H9 (cell line): ENCODE data around the gene GNAT3. TPM values are rescaled to one million over a fixed set of nuclear protein-coding genes. Genes with fewer than 3 reads are reported as not detected.

Experiments used
- DNase-seq: peaks from one replicate; pipeline ENCODE4 v3.0.0-alpha.2; 2017
- H2AFZ ChIP-seq: one replicate; pipeline ENCODE4 v1.6.1; 2013; ENCODE audit warnings: mild to moderate bottlenecking, low read length, control low read depth, moderate library complexity
- H2AK5ac ChIP-seq: 2 replicates; pipeline ENCODE4 v1.6.1; 2013; ENCODE audit warnings: low read length, control low read depth, mixed read lengths; ENCODE audit not compliant: insufficient read length
- H2BK120ac ChIP-seq: one replicate; pipeline ENCODE4 v1.6.1; 2013; ENCODE audit warnings: low read depth, mild to moderate bottlenecking, low read length, control low read depth, inconsistent platforms; ENCODE audit not compliant: poor library complexity, severe bottlenecking
- H2BK12ac ChIP-seq: 2 replicates; pipeline ENCODE4 v1.6.1; 2013; ENCODE audit warnings: low read length, control low read depth, mixed read lengths, low read depth; ENCODE audit not compliant: insufficient read length
- H2BK15ac ChIP-seq: 2 replicates; pipeline ENCODE4 v1.6.1; 2013; ENCODE audit warnings: low read depth, low read length, control low read depth
- H2BK20ac ChIP-seq: one replicate; pipeline ENCODE4 v1.6.1; 2013; ENCODE audit warnings: low read depth, mild to moderate bottlenecking, low read length, control low read depth, inconsistent platforms; ENCODE audit not compliant: poor library complexity, severe bottlenecking
- H2BK5ac ChIP-seq: 2 replicates; pipeline ENCODE4 v1.6.1; 2013; ENCODE audit warnings: low read length, control low read depth, mixed read lengths; ENCODE audit not compliant: insufficient read length
- H3K14ac ChIP-seq: 2 replicates; pipeline ENCODE4 v1.6.1; 2013; ENCODE audit warnings: low read length, control low read depth; ENCODE audit not compliant: insufficient read depth
- H3K18ac ChIP-seq: 2 replicates; pipeline ENCODE4 v1.6.1; 2013; ENCODE audit warnings: low read depth, mild to moderate bottlenecking, mixed read lengths, low read length, control low read depth; ENCODE audit not compliant: insufficient read length
- H3K23ac ChIP-seq: 2 replicates; pipeline ENCODE4 v1.6.1; 2013; ENCODE audit warnings: low read length, control low read depth, mixed read lengths, low read depth; ENCODE audit not compliant: insufficient read length
- H3K23me2 ChIP-seq: 2 replicates; pipeline ENCODE4 v1.6.1; 2013; ENCODE audit warnings: low read depth, mild to moderate bottlenecking, mixed read lengths, low read length, control low read depth; ENCODE audit not compliant: insufficient read length, poor library complexity, severe bottlenecking
- H3K27ac ChIP-seq: 2 replicates; pipeline ENCODE4 v1.5.1; 2013; ENCODE audit warnings: low read length, control low read depth, mixed read lengths, low read depth; ENCODE audit not compliant: insufficient read length
- H3K27me3 ChIP-seq: 2 replicates; pipeline ENCODE4 v1.6.1; 2013; ENCODE audit warnings: low read length, control low read depth, inconsistent platforms; ENCODE audit not compliant: insufficient read depth
- H3K4ac ChIP-seq: 2 replicates; pipeline ENCODE4 v1.6.1; 2013; ENCODE audit warnings: low read depth, mild to moderate bottlenecking, control low read depth, inconsistent platforms, low read length, moderate library complexity
- H3K4me1 ChIP-seq: 2 replicates; pipeline ENCODE4 v1.6.1; 2013; ENCODE audit warnings: low read length, control low read depth, inconsistent platforms; ENCODE audit not compliant: insufficient read depth
- H3K4me2 ChIP-seq: 2 replicates; pipeline ENCODE4 v1.6.1; 2013; ENCODE audit warnings: low read length, control low read depth, mixed read lengths; ENCODE audit not compliant: insufficient read length, insufficient read depth
- H3K56ac ChIP-seq: 2 replicates; pipeline ENCODE4 v1.6.1; 2013; ENCODE audit warnings: low read depth, mild to moderate bottlenecking, mixed read lengths, low read length, control low read depth; ENCODE audit not compliant: insufficient read length
- H3K79me1 ChIP-seq: 2 replicates; pipeline ENCODE4 v1.6.1; 2013; ENCODE audit warnings: low read depth, mild to moderate bottlenecking, moderate library complexity, low read length, control low read depth, inconsistent platforms; ENCODE audit not compliant: insufficient read depth, poor library complexity, severe bottlenecking
- H3K79me2 ChIP-seq: 2 replicates; pipeline ENCODE4 v1.6.1; 2013; ENCODE audit warnings: low read length, control low read depth, inconsistent platforms; ENCODE audit not compliant: insufficient read depth
- H3K9ac ChIP-seq: 2 replicates; pipeline ENCODE4 v1.6.1; 2013; ENCODE audit warnings: low read length, control low read depth, mixed read lengths; ENCODE audit not compliant: insufficient read length; ENCODE audit errors: extremely low read depth
- H3K9me3 ChIP-seq: one replicate; pipeline ENCODE4 v1.6.1; 2013; ENCODE audit warnings: low read depth, low read length, inconsistent platforms; ENCODE audit not compliant: control insufficient read depth
- H3T11ph ChIP-seq: one replicate; pipeline ENCODE4 v1.6.1; 2013; ENCODE audit warnings: mild to moderate bottlenecking, low read length, control low read depth, inconsistent platforms
- H4K20me1 ChIP-seq: one replicate; pipeline ENCODE4 v1.6.1; 2013; ENCODE audit not compliant: control insufficient read depth, insufficient read length, insufficient read depth
- H4K5ac ChIP-seq: 2 replicates; pipeline ENCODE4 v1.6.1; 2013; ENCODE audit warnings: low read depth, mild to moderate bottlenecking, mixed read lengths, low read length, control low read depth; ENCODE audit not compliant: insufficient read length
- H4K8ac ChIP-seq: replicated peaks from 2 replicates; pipeline ENCODE4 v1.6.1; 2013; ENCODE audit warnings: low read length, control low read depth, mixed read lengths, low read depth; ENCODE audit not compliant: insufficient read length
- H4K91ac ChIP-seq: 2 replicates; pipeline ENCODE4 v1.6.1; 2013; ENCODE audit warnings: low read depth, mild to moderate bottlenecking, moderate library complexity, mixed read lengths, low read length, control low read depth; ENCODE audit not compliant: insufficient read length
- H3K27ac Mint-ChIP-seq, 3 experiments: 2 replicates in 2 of 3; 3 replicates in 1 of 3; pipeline ENCODE4 v1.8.0; 2020 to 2021; ENCODE audit warnings: mixed read lengths in 3 of 3, mild to moderate bottlenecking in 1 of 3, moderate library complexity in 1 of 3
- H3K27me3 Mint-ChIP-seq: 2 replicates; pipeline ENCODE4 v1.8.0; 2021; ENCODE audit warnings: low read depth, mild to moderate bottlenecking, moderate library complexity, mixed read lengths
- H3K36me3 Mint-ChIP-seq, 3 experiments: 2 replicates in 2 of 3; 3 replicates in 1 of 3; pipeline ENCODE4 v1.8.0; 2020 to 2021; ENCODE audit warnings: low read depth in 3 of 3, mixed read lengths in 3 of 3; ENCODE audit not compliant: insufficient read depth in 1 of 3
- H3K4me1 Mint-ChIP-seq, 2 experiments: 2 replicates each; pipeline ENCODE4 v1.8.0; 2020; ENCODE audit warnings: mixed read lengths in 2 of 2
- H3K4me3 Mint-ChIP-seq, 2 experiments: 2 replicates in 1 of 2; 3 replicates in 1 of 2; pipeline ENCODE4 v1.8.0; 2020 to 2021; ENCODE audit warnings: mild to moderate bottlenecking in 2 of 2, mixed read lengths in 2 of 2, moderate library complexity in 1 of 2
- H3K9me3 Mint-ChIP-seq, 2 experiments: 2 replicates in 1 of 2; 3 replicates in 1 of 2; pipeline ENCODE4 v1.8.0; 2020; ENCODE audit warnings: mild to moderate bottlenecking in 2 of 2, mixed read lengths in 2 of 2, moderate library complexity in 1 of 2
- WGBS: extraction: QIAGEN DNeasy Blood & Tissue Kit; methylation state at CpG from one replicate; pipeline ENCODE4 v1.1.7; 2013; ENCODE audit warnings: missing lambda C conversion rate, low lambda C conversion rate, mixed read lengths; ENCODE audit not compliant: insufficient read length; ENCODE audit errors: extremely low coverage; 5-methylcytosine and 5-hydroxymethylcytosine counted together
- total RNA-seq: library from RNA; stranded (reverse); gene quantifications from 2 replicates; pipeline ENCODE4 v1.2.1, GENCODE V29; 2021
- TF ChIP-seq, protein P1 (sequence below): fragments of 200-600 bp; sonication (generic); conservative IDR thresholded peaks from 3 replicates; pipeline ENCODE4 v1.8.0; 2021; ENCODE audit warnings: antibody characterized with exemption, mild to moderate bottlenecking

GNAT3 gene
- total RNA-seq, 1 experiment from 2014 or later = not detected

DNA sequence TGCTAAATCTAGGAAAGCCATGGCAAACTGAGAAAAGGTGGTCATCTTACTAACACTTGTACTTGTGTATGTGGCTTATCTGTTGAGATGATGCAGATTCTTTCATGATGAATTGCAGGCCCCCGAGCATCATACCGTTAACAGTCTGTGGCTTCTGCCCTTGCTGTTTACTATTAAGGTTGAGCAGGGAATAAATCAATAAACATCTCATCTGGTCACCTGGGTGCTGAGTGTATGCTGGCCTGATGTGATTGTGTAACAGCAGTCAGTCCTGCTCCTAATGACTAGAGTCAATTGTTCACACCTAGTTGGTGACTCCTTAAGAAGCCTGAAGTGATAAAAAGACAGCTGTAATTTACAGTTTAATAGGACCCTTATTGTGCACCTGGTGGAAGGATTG lies 8.3 kb upstream of the GNAT3 start:
- Mint-ChIP-seq H3K36me3 (no peaks in the 10 kb centered on the region), H3K4me3 (no peak overlapping the region)

More for the DNA sequence above, 8.3 kb upstream of the GNAT3 start:
- Histone ChIP-seq H3T11ph (no peak overlapping the region), H3K4me1 (no peaks in the 10 kb centered on the region), H4K20me1 (no peaks in the 10 kb centered on the region), H4K91ac (no peak overlapping the region), H3K4me2 (no peak overlapping the region), H2BK120ac (no peak overlapping the region), H2BK15ac (no peak overlapping the region), H2BK12ac (no peak overlapping the region), H4K8ac (no peak overlapping the region), H4K5ac (no peak overlapping the region), H3K23ac (no peak overlapping the region), H3K79me2 (no peaks in the 10 kb centered on the region), H3K23me2 (no peaks in the 10 kb centered on the region), H3K56ac (no peak overlapping the region), H3K27me3 (no peaks in the 10 kb centered on the region), H3K18ac (no peak overlapping the region), H3K9ac (no peak overlapping the region), H3K9me3 (no peaks in the 10 kb centered on the region), H2AK5ac (no peak overlapping the region), H3K27ac (no peak overlapping the region), H2AFZ (no peak overlapping the region), H2BK20ac (no peak overlapping the region), H3K14ac (no peak overlapping the region), H2BK5ac (no peak overlapping the region), H3K79me1 (no peaks in the 10 kb centered on the region), H3K4ac (no peak overlapping the region)
- WGBS = no CpG with 5 or more reads among the region's 2 CpGs
- Mint-ChIP-seq H3K27me3 (no peaks in the 10 kb centered on the region), H3K27ac (no peak overlapping the region), H3K9me3 (no peaks in the 10 kb centered on the region), H3K4me1 (no peaks in the 10 kb centered on the region)
- no peak for DNase-seq
- TF ChIP-seq, protein P1, sequence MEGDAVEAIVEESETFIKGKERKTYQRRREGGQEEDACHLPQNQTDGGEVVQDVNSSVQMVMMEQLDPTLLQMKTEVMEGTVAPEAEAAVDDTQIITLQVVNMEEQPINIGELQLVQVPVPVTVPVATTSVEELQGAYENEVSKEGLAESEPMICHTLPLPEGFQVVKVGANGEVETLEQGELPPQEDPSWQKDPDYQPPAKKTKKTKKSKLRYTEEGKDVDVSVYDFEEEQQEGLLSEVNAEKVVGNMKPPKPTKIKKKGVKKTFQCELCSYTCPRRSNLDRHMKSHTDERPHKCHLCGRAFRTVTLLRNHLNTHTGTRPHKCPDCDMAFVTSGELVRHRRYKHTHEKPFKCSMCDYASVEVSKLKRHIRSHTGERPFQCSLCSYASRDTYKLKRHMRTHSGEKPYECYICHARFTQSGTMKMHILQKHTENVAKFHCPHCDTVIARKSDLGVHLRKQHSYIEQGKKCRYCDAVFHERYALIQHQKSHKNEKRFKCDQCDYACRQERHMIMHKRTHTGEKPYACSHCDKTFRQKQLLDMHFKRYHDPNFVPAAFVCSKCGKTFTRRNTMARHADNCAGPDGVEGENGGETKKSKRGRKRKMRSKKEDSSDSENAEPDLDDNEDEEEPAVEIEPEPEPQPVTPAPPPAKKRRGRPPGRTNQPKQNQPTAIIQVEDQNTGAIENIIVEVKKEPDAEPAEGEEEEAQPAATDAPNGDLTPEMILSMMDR = no peak
